Cerebellar cortex (tissue), 1 donor: ENCODE results near the gene SUGCT.
"Not testable (repeated sequence)": the region's sequence is repeated elsewhere in the genome, so short reads cannot be mapped to it uniquely, and the experiment has no call there.

Experiments used
- DNase-seq: peaks from one replicate; pipeline ENCODE4 v3.0.0-alpha.2; 2015; ENCODE audit warnings: low spot score

Gene SUGCT

DNA sequence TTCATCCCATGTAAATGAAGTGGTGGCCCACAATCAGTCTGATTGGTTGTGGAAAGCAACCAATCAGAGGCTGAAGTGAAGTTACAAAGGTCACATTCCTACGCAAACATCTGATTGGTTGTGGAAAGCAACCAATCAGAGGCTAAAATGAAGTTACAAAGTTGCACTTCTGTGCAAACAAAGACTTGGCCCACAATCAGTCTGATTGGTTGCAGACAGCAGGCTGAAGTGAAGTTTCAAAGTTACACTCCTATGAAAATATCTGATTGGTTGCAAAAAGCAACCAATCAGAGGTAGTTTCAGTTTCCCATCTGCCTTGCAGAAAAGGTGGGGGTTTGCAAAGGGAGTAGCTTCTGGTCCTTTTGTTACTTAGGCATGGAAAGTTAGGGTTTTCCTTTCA is 492.6 kb downstream of the SUGCT start:
- DNase-seq, result not testable (repeated sequence)

DNA sequence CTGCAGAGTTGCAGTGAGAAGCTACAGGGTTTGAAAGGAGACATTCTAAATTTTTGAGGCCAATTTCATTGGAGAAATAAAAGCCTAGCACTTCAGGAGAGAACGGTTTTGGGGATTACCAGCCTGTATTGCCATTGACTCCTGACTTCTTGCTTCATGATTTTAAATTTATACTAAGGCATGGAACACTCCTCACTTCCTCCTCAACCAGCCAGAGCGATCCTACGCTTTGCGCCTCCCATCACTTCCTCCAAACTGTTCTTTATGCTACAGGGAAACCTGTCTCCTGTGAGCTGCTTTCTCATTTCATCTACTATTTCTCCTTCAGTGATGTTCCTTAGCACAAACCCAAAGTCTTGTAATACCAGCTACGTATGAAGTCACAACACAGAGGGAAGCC is 495.1 kb downstream of the SUGCT start:
- DNase-seq, result no peak

DNA sequence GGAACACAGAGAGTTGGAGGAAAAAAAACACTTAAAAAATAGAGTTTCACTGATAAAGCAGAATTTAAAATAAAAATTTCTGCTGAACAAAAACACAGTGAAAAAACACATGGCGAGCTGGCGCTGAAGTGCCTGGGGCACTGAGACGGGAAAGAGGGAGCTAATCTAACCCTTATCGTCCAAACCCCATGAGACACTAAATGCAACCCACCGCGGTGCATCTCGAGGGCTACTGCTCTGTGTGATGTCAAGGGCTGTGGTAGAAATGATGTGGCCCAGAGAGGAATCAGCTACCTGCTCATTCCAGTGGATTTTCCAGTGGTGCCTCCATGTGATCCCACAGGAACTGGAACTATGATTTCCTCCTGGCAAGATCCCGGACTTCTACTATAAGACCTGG is 499.3 kb downstream of the SUGCT start:
- DNase-seq, result no peak

DNA sequence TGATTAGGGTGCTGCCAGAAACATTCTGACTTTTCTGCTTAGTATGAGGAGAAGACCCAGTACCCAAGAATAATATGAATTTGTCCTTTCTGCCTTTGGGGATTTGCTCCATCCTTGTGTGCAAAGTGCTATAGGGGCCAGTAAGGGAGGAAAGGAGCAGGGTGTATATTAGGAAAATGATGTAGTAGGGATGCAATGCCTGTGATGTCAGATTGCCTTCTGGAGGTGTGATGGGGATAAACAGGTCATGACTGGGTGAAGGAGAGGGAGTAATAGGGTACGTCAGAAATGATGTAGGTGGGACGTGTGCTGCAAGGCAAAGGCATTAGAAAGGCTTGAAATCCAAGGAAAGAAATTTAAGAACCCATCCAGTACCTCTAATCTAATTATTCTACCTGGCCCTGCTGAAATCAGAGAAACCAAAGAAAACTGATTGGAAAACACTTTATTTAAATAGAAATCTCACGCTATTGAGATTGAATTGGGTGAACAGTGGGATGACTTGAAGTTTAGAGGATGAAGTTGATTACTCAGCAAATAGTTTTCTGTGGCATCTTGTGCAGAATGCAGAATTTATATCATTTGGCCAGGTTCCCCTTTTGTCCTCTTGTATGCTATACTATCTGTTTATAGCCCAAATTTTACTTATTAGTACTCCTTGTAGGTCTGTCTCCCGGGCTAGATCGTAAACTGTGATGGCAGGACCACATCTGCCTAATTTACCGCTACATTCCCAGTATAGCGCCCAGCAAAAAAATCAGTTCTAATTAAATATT is 503.9 kb downstream of the SUGCT start:
- no peak for DNase-seq

DNA sequence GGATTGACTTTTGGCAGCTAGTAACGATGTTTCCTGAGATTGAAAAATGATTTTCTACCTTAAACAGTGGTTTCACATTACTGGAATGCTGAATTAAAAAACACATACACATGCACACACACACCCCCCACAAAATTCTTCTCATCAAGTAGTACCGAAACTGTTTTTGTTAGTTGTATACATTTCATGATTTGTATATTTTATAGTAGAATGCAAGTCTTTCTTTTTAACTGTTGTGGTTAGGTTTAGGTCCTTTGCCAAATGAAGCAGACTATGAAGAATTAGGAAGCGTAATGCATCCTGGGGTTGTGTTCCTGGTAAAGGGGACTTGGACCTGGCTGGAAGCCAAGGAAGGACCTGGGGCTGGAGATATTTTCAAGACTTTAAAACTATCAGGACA is 505.8 kb downstream of the SUGCT start:
- no peak for DNase-seq

DNA sequence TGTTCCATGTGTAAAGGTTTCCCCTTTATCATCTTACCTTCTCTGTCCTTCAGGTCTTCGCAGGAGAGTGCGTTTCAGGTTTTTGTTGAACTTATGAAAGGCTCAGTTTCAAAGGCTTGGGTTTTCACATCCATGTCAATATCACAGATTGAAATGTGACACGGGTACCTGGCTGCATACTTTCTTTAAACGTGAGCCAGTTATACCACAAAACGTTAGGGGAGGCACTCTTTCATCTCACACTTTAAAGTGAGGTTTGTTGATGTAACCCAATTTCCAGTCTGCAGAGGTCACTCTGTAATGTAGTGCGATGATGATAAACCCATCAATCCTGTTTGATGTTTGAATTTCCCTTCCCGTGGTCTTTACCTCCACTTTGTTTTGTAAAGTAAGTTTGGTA is 506.9 kb downstream of the SUGCT start:
- DNase-seq, result no peak

DNA sequence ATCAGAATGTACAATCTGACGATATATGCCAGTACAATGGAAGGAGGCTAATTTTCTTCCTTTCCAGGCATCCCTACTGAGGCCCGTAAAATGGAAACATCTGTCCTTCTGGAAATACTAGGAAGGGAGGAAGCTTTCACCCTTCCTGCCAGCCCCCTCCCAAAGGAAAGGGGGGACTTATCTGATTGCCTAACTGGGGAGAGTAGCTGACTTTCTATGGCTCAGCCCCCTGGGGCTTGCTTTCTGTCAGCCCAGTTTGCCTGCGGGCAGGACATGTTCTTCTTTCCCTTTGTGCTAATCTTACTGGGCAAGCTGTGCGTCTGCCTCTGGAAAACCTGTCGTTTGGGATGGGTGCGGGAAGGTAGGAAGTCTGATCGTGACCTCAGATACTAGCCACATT is 508.9 kb downstream of the SUGCT start:
- DNase-seq, result no peak

DNA sequence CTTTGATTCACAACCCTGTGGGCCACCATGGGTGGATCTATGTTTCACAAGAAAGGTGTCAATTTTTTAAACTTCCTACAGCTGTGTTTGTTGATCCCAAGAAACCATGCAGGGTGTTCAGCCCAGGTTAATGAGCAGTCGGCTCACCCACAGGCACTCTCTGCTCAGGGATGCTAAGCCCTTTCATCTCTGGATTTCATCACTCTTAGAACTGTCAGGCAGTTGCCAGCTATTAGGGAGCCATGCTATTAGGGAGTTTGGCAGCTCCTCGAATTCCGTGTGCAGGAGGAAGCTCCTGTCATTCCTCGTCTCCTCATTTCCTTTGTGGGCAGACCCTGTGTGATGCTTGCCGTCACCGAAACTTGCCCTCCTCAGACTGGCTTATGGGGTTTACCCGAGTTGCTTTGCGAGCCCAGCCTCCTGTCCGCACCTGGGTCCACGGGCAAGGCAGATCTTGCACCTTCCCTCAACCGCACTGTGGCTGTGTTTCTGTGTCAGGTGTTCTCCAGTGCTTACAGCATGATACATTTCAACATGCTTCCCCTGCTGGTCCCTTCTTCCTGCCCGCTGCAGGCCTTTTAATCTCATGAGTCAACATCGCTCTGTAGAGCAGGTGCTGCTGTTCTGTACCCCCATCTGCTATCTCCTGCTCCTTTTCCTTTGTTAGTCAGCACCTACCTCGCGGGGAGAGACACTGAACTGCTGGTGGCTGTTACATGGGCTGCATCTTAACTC is 509.8 kb downstream of the SUGCT start:
- no peak for DNase-seq

DNA sequence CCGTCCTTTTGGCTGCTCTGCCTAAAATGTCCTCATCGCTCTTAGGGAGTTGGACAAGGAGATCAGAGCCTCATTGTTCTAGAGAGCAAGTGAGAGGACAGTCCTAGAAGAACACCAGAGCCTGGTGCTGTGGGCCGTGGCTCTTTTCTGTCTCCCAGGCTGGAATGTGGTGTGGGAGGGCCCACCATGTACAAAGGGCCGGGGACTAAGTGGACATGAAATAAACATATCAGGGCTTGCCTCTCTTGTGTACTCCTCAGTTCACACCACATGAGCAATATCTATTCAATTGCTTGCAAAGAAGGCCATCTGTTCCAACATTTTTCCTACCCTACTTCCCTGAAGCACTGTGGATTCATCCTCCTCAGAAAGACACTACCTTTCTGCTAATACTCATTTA is 510.4 kb downstream of the SUGCT start:
- no peak for DNase-seq

DNA sequence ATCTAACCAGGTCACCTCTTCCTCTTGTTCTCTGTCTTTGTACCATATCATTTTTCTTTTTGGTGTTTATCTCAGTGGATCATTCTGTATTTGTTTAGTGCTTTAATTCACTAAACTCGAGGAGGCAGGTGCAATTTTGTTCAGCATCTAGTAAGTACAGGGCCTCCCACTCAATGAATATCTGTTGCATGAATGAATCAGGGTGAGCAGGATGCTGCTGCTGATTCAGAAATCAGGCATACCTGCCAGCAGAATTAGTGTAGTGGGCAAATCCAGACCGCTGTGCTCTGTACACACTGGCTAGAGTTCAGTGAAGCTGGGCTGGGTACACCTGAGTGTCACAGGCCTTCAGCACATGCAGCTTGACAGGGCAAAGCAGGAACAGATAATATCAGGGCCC is 511.9 kb downstream of the SUGCT start:
- DNase-seq, result no peak

DNA sequence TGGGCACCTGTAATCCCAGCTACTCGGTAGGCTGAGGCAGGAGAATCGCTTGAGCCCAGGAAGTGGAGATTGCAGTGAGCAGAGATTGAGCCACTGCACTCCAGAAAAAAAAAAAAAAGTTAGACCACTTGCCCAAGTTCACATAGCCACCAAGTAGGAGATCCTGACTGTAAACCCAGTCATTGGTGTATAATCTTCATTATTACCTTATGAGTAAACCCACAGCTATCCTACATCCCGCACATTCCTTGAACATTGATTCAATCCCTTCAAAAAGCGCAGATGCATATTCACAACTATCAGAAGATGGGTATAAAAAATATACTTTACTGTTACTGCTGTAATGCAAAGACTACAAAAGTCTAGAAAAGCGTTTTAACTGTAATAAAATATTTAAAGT is 512.9 kb downstream of the SUGCT start:
- no peak for DNase-seq

DNA sequence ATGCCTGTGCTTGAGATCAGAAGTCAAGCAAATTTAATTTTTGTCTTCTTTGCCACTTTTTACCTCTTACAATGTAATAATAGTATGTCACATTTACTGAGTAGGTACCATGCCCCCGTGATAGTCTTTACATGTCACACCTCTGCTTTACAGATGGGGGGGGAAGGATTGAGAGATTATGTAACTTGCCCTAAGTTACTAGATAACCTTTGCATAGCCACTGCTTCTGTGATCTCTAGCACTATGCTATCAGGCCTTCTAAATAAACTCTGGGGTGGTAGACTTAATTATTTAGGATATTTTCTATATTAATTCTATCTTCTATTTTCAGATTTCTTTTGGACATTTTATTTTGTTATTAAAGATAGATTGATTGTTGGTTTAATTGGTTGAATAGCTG is 514.4 kb downstream of the SUGCT start:
- no peak for DNase-seq

DNA sequence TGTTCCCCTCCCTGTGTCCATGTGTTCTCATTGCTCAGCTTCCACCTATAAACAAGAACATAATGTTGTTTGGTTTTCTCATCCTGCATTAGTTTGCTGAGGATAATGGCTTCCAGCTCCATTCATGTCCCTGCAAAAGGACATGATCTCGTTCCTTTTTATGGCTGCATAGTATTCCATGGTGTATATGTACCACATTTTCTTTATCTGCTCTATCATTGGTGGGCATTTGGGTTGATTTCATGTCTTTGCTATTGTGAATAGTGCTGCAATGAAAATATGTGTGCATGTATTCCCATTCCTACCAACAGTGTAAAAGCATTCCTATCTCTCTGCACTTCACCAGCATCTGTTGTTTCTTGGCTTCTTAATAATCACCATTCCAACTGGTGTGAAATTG is 516.1 kb downstream of the SUGCT start:
- not testable (repeated sequence) for DNase-seq

DNA sequence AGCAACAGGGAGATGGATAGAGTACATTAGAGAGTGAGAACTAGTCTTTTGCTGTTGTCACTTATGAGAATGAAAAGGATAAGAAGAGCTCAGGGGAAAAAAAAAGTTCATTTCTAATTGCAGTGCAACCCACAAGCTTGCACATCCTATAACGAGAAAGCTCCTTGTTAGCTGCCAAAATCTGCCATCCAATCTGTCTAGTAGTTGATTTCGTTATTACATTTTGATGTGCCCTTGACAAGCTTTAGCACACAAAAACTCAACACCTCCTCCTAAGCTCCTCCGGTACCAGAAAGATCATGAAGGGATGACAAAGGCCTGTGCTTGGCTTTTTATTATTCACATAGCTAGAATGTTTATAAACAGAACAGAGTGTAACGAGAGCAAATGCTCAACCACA is 519.4 kb downstream of the SUGCT start:
- no peak for DNase-seq

DNA sequence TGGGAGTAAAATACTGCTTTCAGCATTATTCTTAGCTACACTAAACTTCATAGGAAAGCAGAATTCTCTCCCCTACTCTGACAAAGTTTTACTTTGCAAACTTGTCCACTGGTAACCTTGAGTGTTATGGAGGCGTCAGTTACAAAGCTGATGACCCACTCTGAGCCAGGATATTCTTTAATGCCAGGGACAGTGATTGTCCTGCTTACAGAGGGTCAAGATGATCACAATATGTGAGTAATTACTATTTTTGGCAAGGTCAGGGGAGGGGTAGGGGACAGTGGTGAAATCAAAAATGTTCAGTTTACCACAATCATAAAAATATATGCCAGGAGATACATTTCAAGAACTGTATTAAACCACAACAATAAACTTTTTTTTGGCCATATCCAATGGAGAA is 520.6 kb downstream of the SUGCT start:
- no peak for DNase-seq

DNA sequence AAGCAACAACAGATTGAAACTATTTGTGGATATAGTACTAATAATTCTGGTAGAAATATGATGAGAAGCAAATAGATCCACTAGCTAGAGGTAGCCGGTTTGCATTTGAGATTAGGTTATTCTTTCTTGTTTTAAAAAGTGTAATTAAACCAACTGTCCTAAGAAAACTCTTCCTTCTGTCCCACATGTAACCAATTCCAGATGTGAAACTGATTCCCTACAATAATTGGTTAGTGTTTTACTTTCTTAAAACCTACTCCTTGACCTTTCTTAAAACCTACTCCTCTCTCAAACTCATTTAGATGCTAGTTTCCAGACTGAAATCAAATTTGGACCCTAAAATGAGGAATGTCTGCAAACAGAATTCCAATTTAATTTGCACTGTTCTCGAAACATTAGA is 521.5 kb downstream of the SUGCT start:
- DNase-seq, result no peak

DNA sequence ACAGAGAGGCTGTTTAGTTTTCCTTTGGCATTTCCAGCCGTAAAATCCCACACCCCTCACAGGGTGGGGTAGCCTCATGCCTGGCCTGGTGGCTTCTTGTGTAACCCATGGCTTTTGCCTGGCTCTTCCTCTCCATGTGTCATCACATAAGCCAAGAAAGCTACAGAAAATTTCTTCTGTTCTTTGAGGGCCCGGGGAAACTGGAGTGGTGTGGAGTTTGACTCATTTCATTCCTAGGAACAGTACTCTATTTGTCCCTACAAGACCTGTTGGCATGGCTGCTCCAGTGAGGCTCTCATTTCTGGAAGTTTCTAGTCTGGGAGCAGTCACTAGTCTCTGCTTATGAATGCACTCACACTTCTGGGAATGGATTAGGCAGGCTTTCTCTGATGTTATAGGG is 523.9 kb downstream of the SUGCT start:
- no peak for DNase-seq

DNA sequence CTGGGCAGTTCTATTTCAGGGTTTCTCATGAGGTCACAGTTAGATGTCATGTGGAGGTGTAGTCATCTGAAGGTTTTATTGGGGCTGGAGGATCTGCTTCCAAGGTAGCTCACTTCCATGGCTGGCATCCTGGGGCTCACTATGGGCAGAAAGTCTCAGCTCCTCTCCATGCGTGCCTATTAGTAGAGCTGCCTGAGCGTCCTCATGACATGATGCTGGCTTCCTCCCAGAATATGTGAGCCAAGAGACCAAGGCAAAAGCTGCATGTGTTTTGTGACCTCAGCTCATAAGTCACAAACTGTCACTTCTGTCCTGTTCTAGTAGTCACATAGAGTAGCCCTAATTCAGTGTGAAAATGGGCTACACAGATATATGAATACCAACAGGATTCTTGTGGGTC is 524.4 kb downstream of the SUGCT start:
- no peak for DNase-seq

DNA sequence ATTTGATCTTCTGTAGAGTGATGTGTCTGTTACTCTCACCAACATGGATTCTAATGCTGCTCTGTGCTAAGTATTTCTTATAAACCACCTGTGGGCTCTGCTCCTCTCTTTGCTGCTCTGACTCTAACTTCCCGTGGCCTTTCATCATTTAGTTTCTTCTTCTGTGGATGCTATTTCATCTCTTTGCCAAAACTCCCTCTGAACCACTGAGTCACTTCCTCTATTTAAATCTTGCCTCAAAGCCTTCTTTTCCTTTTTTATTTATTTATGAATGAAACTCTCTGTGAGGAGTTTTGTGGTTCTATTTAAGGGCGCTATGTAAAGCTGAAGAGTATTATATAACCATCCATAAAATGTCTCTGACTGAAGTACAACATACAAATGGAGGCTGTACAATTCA is 538.5 kb downstream of the SUGCT start:
- no peak for DNase-seq

DNA sequence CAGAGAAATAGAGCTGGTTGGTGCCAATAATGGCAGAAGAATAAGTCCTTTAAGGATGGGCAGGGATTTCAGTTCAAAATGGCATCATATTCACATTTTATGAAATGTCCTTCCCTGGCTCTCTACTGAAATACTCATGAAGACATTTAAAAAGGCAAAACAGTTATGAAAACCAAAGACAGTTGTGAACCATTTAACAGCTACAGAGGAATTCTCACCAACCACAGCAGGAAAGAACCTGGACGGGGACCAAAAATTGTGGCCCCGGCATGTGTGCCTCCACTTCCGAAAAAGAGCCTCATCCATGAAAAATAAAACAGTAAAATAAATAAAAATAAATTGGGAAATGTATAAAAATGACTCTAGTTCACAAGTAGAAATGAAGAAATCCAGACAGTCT is 539.5 kb downstream of the SUGCT start:
- DNase-seq, result no peak

DNA sequence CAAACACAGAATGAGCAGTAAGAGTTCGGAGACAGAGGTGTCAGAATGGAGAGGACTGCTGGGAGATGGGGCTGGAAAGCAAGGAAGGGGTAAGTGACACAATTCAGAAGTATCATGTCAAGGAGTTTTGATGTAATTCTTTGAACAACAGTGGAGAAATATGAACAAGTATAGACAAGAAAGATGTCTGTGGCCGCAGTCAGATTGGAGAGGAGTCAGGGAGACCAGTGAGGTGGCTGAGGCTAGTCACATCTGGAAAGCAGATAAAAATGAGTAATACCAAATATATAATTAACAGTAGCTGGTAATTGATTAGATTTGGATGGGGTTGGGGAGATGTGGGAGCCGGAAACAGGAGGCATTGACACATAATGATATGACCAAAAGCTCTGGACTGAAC is 540.9 kb downstream of the SUGCT start:
- DNase-seq, result no peak

DNA sequence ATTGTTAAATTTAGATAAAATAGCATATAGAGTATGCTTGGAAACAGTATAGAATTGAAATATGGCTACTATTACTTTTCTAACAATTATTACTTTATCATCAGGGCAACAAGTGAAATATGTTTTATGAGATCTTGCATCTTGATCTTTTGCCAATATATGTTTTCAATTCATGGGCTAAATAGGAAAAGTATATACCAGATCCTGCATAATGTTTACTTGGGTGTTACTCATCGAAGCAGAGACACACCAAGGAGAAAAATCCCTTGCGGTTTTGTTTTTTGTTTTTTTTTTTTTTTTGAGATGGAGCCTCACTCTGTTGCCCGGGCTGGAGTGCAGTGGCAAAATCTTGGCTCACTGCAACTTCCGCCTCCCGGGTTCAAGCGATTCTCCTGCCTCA is 541.4 kb downstream of the SUGCT start:
- DNase-seq, result no peak

DNA sequence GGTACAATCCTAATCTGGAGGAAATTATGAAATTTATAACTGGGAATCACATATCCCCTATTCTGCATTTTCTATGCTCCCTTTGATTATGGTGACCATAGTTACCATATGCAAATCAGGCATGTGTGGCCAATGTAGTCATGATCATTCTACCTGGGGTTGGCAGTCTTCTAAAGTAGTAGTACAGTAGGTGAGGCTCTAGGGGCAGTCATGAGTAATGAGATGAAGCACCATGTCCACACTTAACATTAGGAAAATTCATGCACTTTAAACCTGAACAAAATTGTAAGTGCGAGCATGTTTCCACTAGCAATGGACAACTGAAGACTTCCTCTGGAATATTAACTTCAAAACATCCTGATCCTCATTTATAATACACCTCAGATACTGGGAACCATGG is 545.9 kb downstream of the SUGCT start:
- peak; percentile 15 for DNase-seq

DNA sequence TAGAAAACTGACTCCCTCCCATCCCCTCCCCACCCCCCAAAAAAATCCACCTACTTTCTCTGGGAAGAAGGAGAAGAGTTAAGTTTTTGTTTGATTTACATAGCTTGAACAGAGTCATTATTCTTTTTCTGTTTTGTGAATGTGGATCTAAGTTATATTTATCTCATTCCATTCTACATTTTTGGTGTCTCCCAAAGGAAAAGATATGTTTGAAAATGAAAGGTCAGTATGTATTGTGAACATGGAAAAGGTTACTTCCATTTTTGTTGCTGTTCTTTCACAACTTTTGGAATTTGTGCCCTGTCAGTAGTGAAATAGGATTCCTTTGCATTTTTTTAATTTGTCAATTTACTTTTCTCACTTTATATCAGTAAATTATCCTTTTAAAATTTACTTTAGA is 547.9 kb downstream of the SUGCT start:
- DNase-seq, result no peak
